GM23338 (cell line): ENCODE measurements around the gene CD4.

Source experiments
- CTCF ChIP-seq, 2 experiments: fragments of 200-600 bp in 1 of 2; sonication (generic) in 1 of 2; conservative IDR thresholded peaks; 2 replicates each; pipeline versions ENCODE4 v1.5.1 to v1.6.1; 2016 to 2017; ENCODE audit warnings: antibody characterized with exemption in 2 of 2, low read depth in 2 of 2, mild to moderate bottlenecking in 2 of 2, moderate library complexity in 1 of 2
- EZH2 ChIP-seq: fragments of 200-600 bp; sonication (generic); IDR thresholded peaks from one replicate; pipeline ENCODE4 v1.8.0; 2017; ENCODE audit warnings: antibody characterized with exemption, mild to moderate bottlenecking, low read depth; ENCODE audit not compliant: unreplicated experiment
- ZNF331 ChIP-seq: fragments of 250-450 bp; sonication (Bioruptor Pico); IDR thresholded peaks from 2 replicates; pipeline ENCODE4 v1.5.0; 2020; ENCODE audit warnings: low read depth, mild to moderate bottlenecking, moderate library complexity

GRCh38 chr12:6817662-6818157 lies 28.4 kb downstream of the CD4 start:
- TF ChIP-seq EZH2 (no peak), CTCF (conservative IDR thresholded peaks at IDR 0.05; ENCODE audit: low read depth in 2 of 2) (no peak), ZNF331 (CRISPR knock-in tag) (no peak)
